Mesendoderm (in vitro differentiated cells): ENCODE data around the gene LRRC23.

ENCODE experiments used
- DNase-seq: peaks from one replicate; pipeline ENCODE4 v3.0.0; 2013
- H2AK5ac ChIP-seq: 2 replicates; pipeline ENCODE4 v1.6.1; 2013; ENCODE audit warnings: low read length, inconsistent platforms
- H2BK120ac ChIP-seq: 2 replicates; pipeline ENCODE4 v1.6.1; 2013; ENCODE audit warnings: low read depth, mild to moderate bottlenecking, low read length, moderate library complexity, mixed read lengths
- H2BK15ac ChIP-seq: replicated peaks from 2 replicates; pipeline ENCODE4 v1.6.1; 2013; ENCODE audit warnings: low read depth, mild to moderate bottlenecking, moderate library complexity
- H2BK5ac ChIP-seq: 2 replicates; pipeline ENCODE4 v1.6.1; 2013; ENCODE audit warnings: low read length, inconsistent platforms
- H3K18ac ChIP-seq: 2 replicates; pipeline ENCODE4 v1.6.1; 2013; ENCODE audit warnings: mild to moderate bottlenecking, low read length, mixed read lengths
- H3K23ac ChIP-seq: one replicate; pipeline ENCODE4 v1.6.1; 2013; ENCODE audit warnings: low read length
- H3K27ac ChIP-seq: 2 replicates; pipeline ENCODE4 v1.5.1; 2013; ENCODE audit warnings: low read depth, mild to moderate bottlenecking, inconsistent platforms, low read length, moderate library complexity
- H3K27me3 ChIP-seq: 2 replicates; pipeline ENCODE4 v1.6.1; 2013; ENCODE audit warnings: low read length, control low read depth, mild to moderate bottlenecking, inconsistent platforms; ENCODE audit not compliant: insufficient read depth, poor library complexity
- H3K36me3 ChIP-seq: 2 replicates; pipeline ENCODE4 v1.6.1; 2013; ENCODE audit warnings: low read length, inconsistent platforms; ENCODE audit not compliant: control insufficient read depth, insufficient read depth
- H3K4ac ChIP-seq: one replicate; pipeline ENCODE4 v1.6.1; 2013; ENCODE audit warnings: low read depth, mild to moderate bottlenecking, low read length, moderate library complexity
- H3K4me1 ChIP-seq: 2 replicates; pipeline ENCODE4 v1.6.1; 2013; ENCODE audit warnings: low read depth, low read length, inconsistent platforms; ENCODE audit not compliant: control insufficient read depth
- H3K4me2 ChIP-seq: 2 replicates; pipeline ENCODE4 v1.6.1; 2013; ENCODE audit warnings: low read length
- H3K4me3 ChIP-seq: 2 replicates; pipeline ENCODE4 v1.5.1; 2013; ENCODE audit warnings: mild to moderate bottlenecking, low read length
- H3K56ac ChIP-seq: one replicate; pipeline ENCODE4 v1.6.1; 2013; ENCODE audit warnings: low read length
- H3K79me1 ChIP-seq: 2 replicates; pipeline ENCODE4 v1.6.1; 2013; ENCODE audit warnings: low read length, inconsistent platforms
- H3K79me2 ChIP-seq: 2 replicates; pipeline ENCODE4 v1.6.1; 2013; ENCODE audit warnings: mild to moderate bottlenecking, low read length; ENCODE audit not compliant: control insufficient read depth, insufficient read depth
- H3K9ac ChIP-seq: 2 replicates; pipeline ENCODE4 v1.6.1; 2013; ENCODE audit warnings: low read length, inconsistent platforms
- H4K5ac ChIP-seq: one replicate; pipeline ENCODE4 v1.6.1; 2013; ENCODE audit warnings: low read length
- H4K8ac ChIP-seq: one replicate; pipeline ENCODE4 v1.6.1; 2013; ENCODE audit warnings: low read depth, mild to moderate bottlenecking, control low read depth, low read length, moderate library complexity
- WGBS: extraction: QIAGEN DNeasy Blood & Tissue Kit; methylation state at CpG from one replicate; pipeline ENCODE4 v1.1.7; 2013; ENCODE audit warnings: low lambda C conversion rate, missing lambda C conversion rate; ENCODE audit not compliant: insufficient coverage; ENCODE audit errors: extremely low coverage; 5-methylcytosine and 5-hydroxymethylcytosine counted together

Gene LRRC23

DNA sequence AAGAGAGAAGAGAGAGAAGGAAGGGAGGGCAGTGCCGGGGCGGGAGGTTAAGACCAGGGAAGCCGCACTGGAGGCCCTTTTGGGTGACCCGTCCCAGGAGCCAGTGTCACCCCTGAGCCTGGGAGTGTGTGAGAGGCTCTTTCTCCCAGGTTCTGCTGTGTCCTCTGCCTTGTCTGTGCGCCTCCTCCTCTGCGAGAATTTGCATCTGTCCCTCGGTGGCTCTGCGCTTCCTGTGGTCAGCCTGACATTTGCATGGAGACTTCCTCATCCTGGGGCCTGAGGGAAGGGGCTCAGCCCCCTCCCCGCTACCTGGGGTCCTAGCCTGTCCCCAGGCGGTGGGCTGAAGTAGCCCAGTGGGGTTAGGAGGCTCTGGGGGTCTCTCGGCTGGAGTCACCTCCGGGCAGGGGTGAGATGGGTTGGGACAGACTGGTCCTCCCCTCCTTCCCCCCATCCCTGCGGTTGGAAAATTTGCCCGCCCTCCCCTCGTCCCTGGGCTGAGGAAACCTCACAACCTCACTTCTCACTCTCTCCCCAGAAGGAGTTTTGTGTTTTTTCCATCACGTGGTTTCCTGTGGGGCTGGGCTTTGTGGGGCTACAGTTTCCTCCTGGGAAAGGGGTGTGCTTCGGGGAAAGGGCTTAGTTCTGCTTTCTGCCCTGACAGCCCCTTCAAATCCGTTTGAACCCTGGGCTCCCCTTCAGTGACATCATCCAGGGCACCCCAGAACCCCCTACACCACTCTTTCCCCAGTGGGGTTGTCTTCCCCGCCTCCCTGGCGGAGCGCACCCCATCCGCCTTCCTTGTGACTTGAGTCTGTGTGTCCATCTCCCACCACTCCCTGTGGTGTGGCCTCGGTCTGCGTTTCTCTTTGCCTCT, 49.1 kb downstream of the LRRC23 start:
- H3K79me1 ChIP-seq, result no peaks in the 10 kb centered on the region
- no peaks in the 10 kb centered on the region for H3K36me3 ChIP-seq
- H3K9ac ChIP-seq, result peak overlapping the region; percentile 3
- no peak overlapping the region for H3K23ac ChIP-seq
- no peak overlapping the region for H2BK15ac ChIP-seq
- H3K79me2 ChIP-seq, result no peaks in the 10 kb centered on the region
- no peak for DNase-seq
- no peak overlapping the region for H4K8ac ChIP-seq
- no peak overlapping the region for H3K18ac ChIP-seq
- H3K4me3 ChIP-seq, result no peak overlapping the region
- H3K27me3 ChIP-seq, result no peaks in the 10 kb centered on the region
- H3K4me2 ChIP-seq, result no peak overlapping the region
- H3K4me1 ChIP-seq, result no peaks in the 10 kb centered on the region
- peak overlapping the region; percentile 18 for H3K56ac ChIP-seq
- no peak overlapping the region for H2BK5ac ChIP-seq
- no peak overlapping the region for H2AK5ac ChIP-seq
- H2BK120ac ChIP-seq, result no peak overlapping the region
- no peak overlapping the region for H3K27ac ChIP-seq
- no peak overlapping the region for H4K5ac ChIP-seq
- no CpG with 5 or more reads among the region's 24 CpGs for WGBS
- H3K4ac ChIP-seq, result no peak overlapping the region

DNA sequence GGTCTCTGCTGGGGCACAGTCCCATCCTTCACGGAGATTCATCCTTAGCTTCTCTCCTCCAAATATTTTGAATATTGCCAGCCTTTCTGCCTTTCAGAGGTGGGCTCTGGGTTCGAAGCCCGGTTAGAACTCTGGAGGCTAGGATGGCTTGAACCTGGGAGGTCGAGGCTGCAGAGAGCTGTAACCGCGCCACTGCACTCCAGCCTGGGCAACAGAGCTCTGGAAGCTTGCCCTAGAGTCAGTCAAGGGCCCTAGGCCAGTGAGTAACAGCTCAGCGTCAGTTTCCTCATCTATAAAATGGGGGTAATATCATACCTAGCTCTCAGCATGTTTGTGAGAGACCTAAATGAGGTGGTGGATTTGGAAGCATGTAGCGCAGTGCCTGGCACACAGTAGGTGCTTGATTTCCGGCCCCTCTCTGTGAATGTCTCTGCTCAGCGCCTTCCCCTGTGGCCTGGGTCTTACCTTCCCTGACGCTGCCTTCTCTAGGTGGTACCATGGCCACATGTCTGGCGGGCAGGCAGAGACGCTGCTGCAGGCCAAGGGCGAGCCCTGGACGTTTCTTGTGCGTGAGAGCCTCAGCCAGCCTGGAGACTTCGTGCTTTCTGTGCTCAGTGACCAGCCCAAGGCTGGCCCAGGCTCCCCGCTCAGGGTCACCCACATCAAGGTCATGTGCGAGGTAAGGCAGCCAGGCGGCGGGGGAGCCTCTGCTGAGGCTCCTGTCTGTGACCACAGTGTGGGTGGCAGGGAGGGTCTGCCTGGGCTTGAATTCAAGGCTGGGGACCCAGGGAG, 49.9 kb downstream of the LRRC23 start:
- no peak overlapping the region for H2BK5ac ChIP-seq
- no peaks in the 10 kb centered on the region for H3K27me3 ChIP-seq
- H3K23ac ChIP-seq, result no peak overlapping the region
- no CpG with 5 or more reads among the region's 21 CpGs for WGBS
- H2BK120ac ChIP-seq, result no peak overlapping the region
- H3K79me1 ChIP-seq, result no peaks in the 10 kb centered on the region
- no peaks in the 10 kb centered on the region for H3K36me3 ChIP-seq
- H3K4me1 ChIP-seq, result no peaks in the 10 kb centered on the region
- H3K4me2 ChIP-seq, result no peak overlapping the region
- no peak for DNase-seq
- peak overlapping the region; percentile 25 for H3K56ac ChIP-seq
- no peak overlapping the region for H3K18ac ChIP-seq
- no peak overlapping the region for H3K4me3 ChIP-seq
- H3K4ac ChIP-seq, result no peak overlapping the region
- H3K79me2 ChIP-seq, result no peaks in the 10 kb centered on the region
- no peak overlapping the region for H3K9ac ChIP-seq
- H4K8ac ChIP-seq, result no peak overlapping the region
- H2AK5ac ChIP-seq, result no peak overlapping the region
- no peak overlapping the region for H2BK15ac ChIP-seq
- no peak overlapping the region for H3K27ac ChIP-seq
- H4K5ac ChIP-seq, result no peak overlapping the region

DNA sequence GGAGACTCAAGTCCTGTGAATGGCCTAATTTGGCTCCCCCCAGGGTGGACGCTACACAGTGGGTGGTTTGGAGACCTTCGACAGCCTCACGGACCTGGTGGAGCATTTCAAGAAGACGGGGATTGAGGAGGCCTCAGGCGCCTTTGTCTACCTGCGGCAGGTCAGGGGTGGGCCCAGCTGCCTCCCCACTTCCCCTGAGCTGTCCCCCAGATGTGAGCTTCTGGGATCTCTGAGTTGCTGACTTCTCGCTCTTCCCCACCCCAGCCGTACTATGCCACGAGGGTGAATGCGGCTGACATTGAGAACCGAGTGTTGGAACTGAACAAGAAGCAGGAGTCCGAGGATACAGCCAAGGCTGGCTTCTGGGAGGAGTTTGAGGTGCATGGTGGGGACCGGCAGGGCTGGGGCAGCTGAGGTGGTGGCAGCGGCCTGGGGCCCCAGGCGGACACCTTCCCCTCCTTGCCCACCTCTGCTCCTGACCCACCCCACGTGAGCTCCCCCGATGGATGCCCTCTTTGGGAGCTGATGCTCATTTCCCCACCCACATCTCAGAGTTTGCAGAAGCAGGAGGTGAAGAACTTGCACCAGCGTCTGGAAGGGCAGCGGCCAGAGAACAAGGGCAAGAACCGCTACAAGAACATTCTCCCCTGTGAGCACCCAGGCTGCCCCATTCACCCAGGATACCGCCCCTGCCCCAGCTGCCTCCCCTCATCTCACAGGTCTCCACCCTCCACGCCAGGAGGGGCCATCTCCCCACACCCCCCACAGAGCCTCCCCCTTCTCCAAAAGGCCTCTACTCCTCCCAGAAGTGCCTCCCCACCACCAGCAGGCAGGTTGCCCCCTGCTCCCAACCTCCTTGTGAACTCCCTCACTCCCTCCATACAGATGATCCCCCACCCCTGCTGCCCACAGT, 50.7 kb downstream of the LRRC23 start:
- WGBS, result no CpG with 5 or more reads among the region's 22 CpGs
- no peak overlapping the region for H3K18ac ChIP-seq

DNA sequence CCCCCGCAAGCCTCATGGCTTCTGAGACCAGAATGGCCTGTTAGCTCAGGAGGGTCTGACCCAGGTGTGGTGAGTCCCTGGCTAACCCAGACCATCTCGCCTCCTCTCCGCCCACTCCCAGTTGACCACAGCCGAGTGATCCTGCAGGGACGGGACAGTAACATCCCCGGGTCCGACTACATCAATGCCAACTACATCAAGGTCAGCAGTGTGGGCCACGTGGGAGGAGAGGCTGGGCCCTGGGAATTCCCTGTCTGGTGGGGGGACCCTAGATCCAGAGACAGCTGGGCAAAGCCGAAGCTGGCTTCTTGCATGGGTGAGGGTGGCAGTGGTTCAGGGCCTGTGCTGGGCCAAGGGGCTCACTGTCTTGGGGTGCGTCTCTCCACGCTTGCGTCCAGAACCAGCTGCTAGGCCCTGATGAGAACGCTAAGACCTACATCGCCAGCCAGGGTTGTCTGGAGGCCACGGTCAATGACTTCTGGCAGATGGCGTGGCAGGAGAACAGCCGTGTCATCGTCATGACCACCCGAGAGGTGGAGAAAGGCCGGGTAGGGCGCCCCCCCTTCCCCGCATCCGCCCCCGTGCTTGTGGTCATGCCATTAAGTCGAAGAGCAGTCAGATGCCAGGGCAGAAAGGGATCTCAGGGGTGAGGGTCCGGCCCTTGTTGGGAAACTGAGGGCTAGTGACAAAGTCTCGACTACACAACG, 51.6 kb downstream of the LRRC23 start:
- peaks cover under 1% of the 10 kb centered on the region for H3K4me1 ChIP-seq
- no peak for DNase-seq
- H2BK120ac ChIP-seq, result no peak overlapping the region
- H2AK5ac ChIP-seq, result no peak overlapping the region
- H3K27me3 ChIP-seq, result no peaks in the 10 kb centered on the region
- no peak overlapping the region for H3K56ac ChIP-seq
- no CpG with 5 or more reads among the region's 28 CpGs for WGBS
- H2BK15ac ChIP-seq, result no peak overlapping the region
- no peak overlapping the region for H2BK5ac ChIP-seq
- no peak overlapping the region for H3K4ac ChIP-seq
- H3K79me1 ChIP-seq, result no peaks in the 10 kb centered on the region
- no peak overlapping the region for H3K23ac ChIP-seq
- no peaks in the 10 kb centered on the region for H3K36me3 ChIP-seq
- no peak overlapping the region for H3K4me2 ChIP-seq
- H3K27ac ChIP-seq, result no peak overlapping the region
- no peak overlapping the region for H4K8ac ChIP-seq
- no peak overlapping the region for H3K18ac ChIP-seq
- no peaks in the 10 kb centered on the region for H3K79me2 ChIP-seq
- H4K5ac ChIP-seq, result no peak overlapping the region
- no peak overlapping the region for H3K9ac ChIP-seq
- no peak overlapping the region for H3K4me3 ChIP-seq

More for the DNA sequence above, 50.7 kb downstream of the LRRC23 start:
- Histone ChIP-seq H3K9ac (no peak overlapping the region), H3K56ac (no peak overlapping the region), H2BK5ac (no peak overlapping the region), H4K8ac (no peak overlapping the region), H4K5ac (no peak overlapping the region), H3K79me1 (no peaks in the 10 kb centered on the region), H2BK15ac (no peak overlapping the region), H3K36me3 (no peaks in the 10 kb centered on the region), H2AK5ac (no peak overlapping the region), H3K23ac (no peak overlapping the region), H3K4me1 (no peaks in the 10 kb centered on the region), H3K4me2 (no peak overlapping the region), H3K4ac (no peak overlapping the region), H2BK120ac (no peak overlapping the region), H3K79me2 (no peaks in the 10 kb centered on the region), H3K4me3 (no peak overlapping the region), H3K27ac (no peak overlapping the region), H3K27me3 (no peaks in the 10 kb centered on the region)
- DNase-seq, result no peak

DNA sequence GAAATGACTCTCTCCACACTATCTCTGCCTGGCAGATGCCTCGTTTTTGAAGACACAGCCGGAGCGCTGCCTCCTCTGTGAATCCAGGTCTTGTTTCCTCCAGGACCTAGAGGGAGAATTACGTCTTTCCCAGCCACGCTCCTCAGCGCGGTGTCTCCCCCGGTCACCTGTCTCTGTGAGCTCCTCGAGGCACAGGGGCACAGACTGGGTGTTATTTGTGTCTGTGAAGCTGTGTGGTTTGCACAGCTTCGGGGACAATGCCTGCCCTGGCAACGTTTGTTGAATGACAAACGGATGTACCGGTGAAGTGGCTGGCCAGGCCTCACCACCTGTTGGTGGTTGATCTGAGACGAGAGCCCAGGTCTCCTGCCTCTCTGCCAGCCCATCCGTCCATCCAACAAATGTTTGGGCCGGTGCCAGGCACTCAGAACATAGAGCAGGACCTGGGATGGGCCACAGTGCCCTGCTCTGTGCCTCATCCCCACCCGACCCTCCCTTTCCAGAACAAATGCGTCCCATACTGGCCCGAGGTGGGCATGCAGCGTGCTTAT, 52.6 kb downstream of the LRRC23 start:
- no peak overlapping the region for H3K4me2 ChIP-seq
- peaks cover 6% of the 10 kb centered on the region for H3K4me1 ChIP-seq
- no peak overlapping the region for H3K9ac ChIP-seq
- no CpG with 5 or more reads among the region's 20 CpGs for WGBS
- no peaks in the 10 kb centered on the region for H3K79me1 ChIP-seq
- no peak overlapping the region for H3K27ac ChIP-seq
- H3K4ac ChIP-seq, result no peak overlapping the region
- H2BK5ac ChIP-seq, result no peak overlapping the region
- H2BK15ac ChIP-seq, result no peak overlapping the region
- no peak overlapping the region for H3K4me3 ChIP-seq
- H4K8ac ChIP-seq, result no peak overlapping the region
- no peaks in the 10 kb centered on the region for H3K36me3 ChIP-seq
- H2BK120ac ChIP-seq, result no peak overlapping the region
- H3K79me2 ChIP-seq, result no peaks in the 10 kb centered on the region
- H3K27me3 ChIP-seq, result no peaks in the 10 kb centered on the region
- H3K56ac ChIP-seq, result no peak overlapping the region
- H3K23ac ChIP-seq, result no peak overlapping the region
- no peak for DNase-seq
- H2AK5ac ChIP-seq, result no peak overlapping the region
- no peak overlapping the region for H4K5ac ChIP-seq
- H3K18ac ChIP-seq, result no peak overlapping the region
